HCT116 (cell line): ENCODE measurements around the gene NT5C1A. TPM values are rescaled to one million over a fixed set of nuclear protein-coding genes. Genes with fewer than 3 reads are reported as not detected.

Source experiments
- ATAC-seq: fragments of 200-7000 bp; cut with Tn5 transposase; 2 replicates; pipeline ENCODE4 v1.9.1; 2020; ENCODE audit warnings: mild to moderate bottlenecking, moderate library complexity
- Bru-seq: library from RNA; stranded (reverse); fragments of 400-500 nt; gene quantifications from one replicate; lab custom pipeline; 2021; lab: Mats Ljungman, UMichigan
- BruChase-seq, 2 experiments: library from RNA; stranded (reverse); fragments of 400-500 nt; gene quantifications; one replicate each; lab custom pipeline; 2021; lab: Mats Ljungman, UMichigan
- BruUV-seq: library from RNA; stranded (reverse); fragments of 400-500 nt; replicated peaks from 2 replicates; lab custom pipeline; 2021; lab: Mats Ljungman, UMichigan
- CTCF ChIA-PET: fragments of 300-600 bp; sonication (Branson Sonifier 250); formaldehyde crosslinking; loops from one replicate; lab custom pipeline; 2021; ENCODE audit warnings: antibody characterized with exemption; lab: Charles Lee
- POLR2A ChIA-PET: fragments of 300-600, 350-600 bp; sonication (Branson Sonifier 250); formaldehyde crosslinking; loops from one replicate; lab custom pipeline; 2021; ENCODE audit warnings: antibody characterized with exemption; lab: Charles Lee
- RAD21 ChIA-PET, 2 experiments: fragments of 300-600 bp; sonication (Branson Sonifier 250); formaldehyde crosslinking; loops; one replicate each; lab custom pipeline; 2023; ENCODE audit warnings: low total read pairs in 2 of 2; ENCODE audit not compliant: uncharacterized antibody in 2 of 2, unreplicated experiment in 2 of 2, low non-redundant PET in 1 of 2; lab: Charles Lee
- DNase-seq: peaks from one replicate; pipeline ENCODE4 v3.0.0-alpha.2; 2010; ENCODE audit warnings: low read depth, low spot score
- H2AFZ ChIP-seq: fragments of 200-600 bp; shearing (Covaris generic), sonication (generic); 2 replicates; pipeline ENCODE4 v1.6.1; 2017; ENCODE audit warnings: low read depth, mixed run types, mixed read lengths, antibody characterized with exemption, low read length; ENCODE audit not compliant: poor library complexity, severe bottlenecking
- H3K27ac ChIP-seq: 2 replicates; pipeline ENCODE4 v1.5.1; 2012; ENCODE audit warnings: low read depth, low read length
- H3K27me3 ChIP-seq: fragments of 200-600 bp; sonication (generic); 2 replicates; pipeline ENCODE4 v1.6.1; 2016; ENCODE audit warnings: mixed run types, low read length, mixed read lengths; ENCODE audit not compliant: insufficient read depth
- H3K36me3 ChIP-seq, 2 experiments: fragments of 200-500 bp in 1 of 2; fragments of 200-600 bp in 1 of 2; sonication (Bioruptor generic) in 1 of 2; sonication (generic) in 1 of 2; 2 replicates each; pipeline versions ENCODE4 v1.5.1 to v1.6.1; 2014 to 2016; ENCODE audit warnings: low read length in 2 of 2, inconsistent platforms in 1 of 2, mixed read lengths in 1 of 2, mixed run types in 1 of 2; ENCODE audit not compliant: insufficient read depth in 2 of 2, control insufficient read depth in 1 of 2
- H3K4me1 ChIP-seq, 2 experiments: fragments of 200-600 bp in 1 of 2; sonication (generic) in 1 of 2; 2 replicates each; pipeline versions ENCODE4 v1.5.1 to v1.6.1; 2012 to 2017; ENCODE audit warnings: low read length in 2 of 2, inconsistent platforms in 1 of 2, mild to moderate bottlenecking in 1 of 2, mixed read lengths in 1 of 2, mixed run types in 1 of 2, moderate library complexity in 1 of 2; ENCODE audit not compliant: insufficient read depth in 2 of 2, control insufficient read depth in 1 of 2
- H3K4me2 ChIP-seq: fragments of 200-600 bp; sonication (generic); 2 replicates; pipeline ENCODE4 v1.6.1; 2017; ENCODE audit warnings: mixed run types, low read length, mixed read lengths
- H3K4me3 ChIP-seq, 2 experiments: fragments of 200-600 bp in 1 of 2; sonication (generic) in 1 of 2; replicated peaks in 1 of 2; 2 replicates each; pipeline ENCODE4 v1.5.1; 2011 to 2016; ENCODE audit warnings: low read length in 2 of 2, control low read depth in 1 of 2, low read depth in 1 of 2, mild to moderate bottlenecking in 1 of 2, mixed read lengths in 1 of 2, mixed run types in 1 of 2
- H3K79me2 ChIP-seq: fragments of 200-600 bp; sonication (generic); 2 replicates; pipeline ENCODE4 v1.6.1; 2017; ENCODE audit warnings: mild to moderate bottlenecking, mixed run types, low read length, moderate library complexity, mixed read lengths; ENCODE audit not compliant: insufficient read depth
- H3K9ac ChIP-seq: fragments of 200-600 bp; sonication (generic); 2 replicates; pipeline ENCODE4 v1.6.1; 2016; ENCODE audit warnings: low read length, mixed read lengths
- H3K9me2 ChIP-seq: fragments of 200-600 bp; sonication (generic), shearing (Covaris generic); 2 replicates; pipeline ENCODE4 v1.6.1; 2017; ENCODE audit warnings: mixed run types, mild to moderate bottlenecking, moderate library complexity; ENCODE audit not compliant: insufficient read depth
- H3K9me3 ChIP-seq, 2 experiments: fragments of 200-500 bp in 1 of 2; fragments of 200-600 bp in 1 of 2; sonication (Bioruptor generic) in 1 of 2; sonication (generic) in 1 of 2; 2 replicates each; pipeline ENCODE4 v1.6.1; 2014 to 2017; ENCODE audit warnings: low read length in 2 of 2, mixed read lengths in 2 of 2, inconsistent platforms in 1 of 2, low read depth in 1 of 2, mild to moderate bottlenecking in 1 of 2, mixed run types in 1 of 2, moderate library complexity in 1 of 2; ENCODE audit not compliant: control insufficient read depth in 1 of 2, insufficient read depth in 1 of 2
- H4K20me1 ChIP-seq: fragments of 200-600 bp; sonication (generic), shearing (Covaris generic); 2 replicates; pipeline ENCODE4 v1.6.1; 2017; ENCODE audit warnings: mixed run types, mild to moderate bottlenecking, moderate library complexity; ENCODE audit not compliant: insufficient read depth
- ATF3 ChIP-seq: IDR thresholded peaks from 2 replicates; pipeline ENCODE4 v1.6.1; 2012
- CBX3 ChIP-seq: IDR thresholded peaks from 2 replicates; pipeline ENCODE4 v1.6.1; 2012; ENCODE audit warnings: low read depth
- CEBPB ChIP-seq: IDR thresholded peaks from 2 replicates; pipeline ENCODE4 v1.6.1; 2012; ENCODE audit warnings: low read depth
- EZH2phosphoT487 ChIP-seq: fragments of 200-600 bp; IDR thresholded peaks from 2 replicates; pipeline ENCODE4 v1.6.1; 2018; ENCODE audit warnings: antibody characterized with exemption, borderline replicate concordance
- FOSL1 ChIP-seq: IDR thresholded peaks from 2 replicates; pipeline ENCODE4 v1.6.1; 2012; ENCODE audit warnings: low read depth
- JUND ChIP-seq: IDR thresholded peaks from 2 replicates; pipeline ENCODE4 v1.6.1; 2012
- RAD21 ChIP-seq: IDR thresholded peaks from 2 replicates; pipeline ENCODE4 v1.6.1; 2012; ENCODE audit warnings: low read depth, mild to moderate bottlenecking
- REST ChIP-seq: IDR thresholded peaks from 2 replicates; pipeline ENCODE4 v1.6.1; 2012; ENCODE audit warnings: low read depth
- SRF ChIP-seq: IDR thresholded peaks from 2 replicates; pipeline ENCODE4 v1.6.1; 2012; ENCODE audit warnings: low read depth
- ZBTB33 ChIP-seq: IDR thresholded peaks from 2 replicates; pipeline ENCODE4 v1.6.1; 2011; ENCODE audit warnings: mild to moderate bottlenecking, low read length, moderate library complexity; ENCODE audit not compliant: insufficient replicate concordance; ENCODE audit errors: extremely low read depth
- ZNF274 ChIP-seq: fragments of 200-500 bp; sonication (Bioruptor generic); IDR thresholded peaks from 2 replicates; pipeline ENCODE4 v1.6.1; 2014; ENCODE audit warnings: mild to moderate bottlenecking, low read depth, low read length, inconsistent platforms
- intact Hi-C: fragments of 100-400 bp; cut with micrococcal nuclease; formaldehyde crosslinking; loops from 2 replicates; pipeline ENCODE4 v1.10.0; 2022
- long read RNA-seq: library from polyadenylated mRNA; unstranded; transcript quantifications from one replicate; pipeline ENCODE4 v2.0.0, GENCODE V29; 2021; ENCODE audit not compliant: unreplicated experiment
- polyA plus RNA-seq: library from polyadenylated mRNA; unstranded; fragments of >200 nt; gene quantifications from 2 replicates; pipeline ENCODE4 v1.2.1, GENCODE V29; 2012; ENCODE audit warnings: missing spikeins
- total RNA-seq: library from RNA; stranded (reverse); gene quantifications from one replicate; pipeline ENCODE4 v1.2.1, GENCODE V29; 2021; ENCODE audit not compliant: unreplicated experiment

NT5C1A gene
- total RNA-seq (not detected), Bru-seq, nascent RNA (percentile 9 among the genes with signal in this experiment), BruChase-seq, experiment 1, labeled RNA remaining after a 6-hour chase (percentile 7 among the genes with signal in this experiment), BruChase-seq, experiment 2, labeled RNA remaining after a 2-hour chase (percentile 9 among the genes with signal in this experiment)
- polyA plus RNA-seq, result not detected in 2 replicates
- long read RNA-seq, result 0 reads

GRCh38 chr1:39671793-39672550 is at the start of gene NT5C1A:
Gene NT5C1A, minus strand, starts transcription at chr1:39672107. Its CDS starts 69 bp downstream, at chr1:39672038.
- intact Hi-C loops, result no loop called here
- Histone ChIP-seq H3K9me3 (no peaks in the 10 kb centered on the region), H2AFZ (no peak within 1 kb of the TSS), H3K27me3 (no peaks in the 10 kb centered on the region), H3K4me2 (no peak within 1 kb of the TSS), H3K4me1 (peaks cover 0 to 6% of the 10 kb centered on the region in 2 experiments; a peak in 1 of 4 replicates), H4K20me1 (no peaks in the 10 kb centered on the region)
- DNase-seq (no peak), ATAC-seq (no peak)
- no peak for TF ChIP-seq ZNF274
- TF ChIP-seq ATF3, result no peak
- TF ChIP-seq, all 23 proteins: peak for 0
- H3K79me2 ChIP-seq, result no peaks in the 10 kb centered on the region
- H3K4me3 ChIP-seq, result no peak within 1 kb of the TSS
- CTCF ChIA-PET, result interaction anchor here (1.6 to 5.6 kb wide), 3 partner anchors 14 to 18 kb away, joined by 4 to 38 read pairs (median 11); no protein-coding TSS in a partner anchor
- H3K9me2 ChIP-seq, result no peaks in the 10 kb centered on the region
- POLR2A ChIA-PET, result no interaction called here
- no TSS peak for BruUV-seq
- H3K36me3 ChIP-seq, result no peaks in the 10 kb centered on the region
- H3K9ac ChIP-seq, result no peak within 1 kb of the TSS
- RAD21 ChIA-PET, result no interaction called here
- no peak within 1 kb of the TSS for H3K27ac ChIP-seq

GRCh38 chr1:39721664-39722063 is 49.8 kb upstream of the NT5C1A start:
- Histone ChIP-seq H3K27me3 (peaks cover 5% of the 10 kb centered on the region), H3K36me3 (no peaks in the 10 kb centered on the region), H3K4me1 (peaks cover 0 to 3% of the 10 kb centered on the region in 2 experiments; a peak in 1 of 4 replicates), H3K9me3 (no peaks in the 10 kb centered on the region), H3K27ac (no peak overlapping the region), H3K9me2 (no peaks in the 10 kb centered on the region), H4K20me1 (no peaks in the 10 kb centered on the region), H3K4me2 (no peak overlapping the region), H2AFZ (no peak overlapping the region), H3K9ac (no peak overlapping the region), H3K79me2 (no peaks in the 10 kb centered on the region), H3K4me3 (no peak overlapping the region)
- ChIA-PET POLR2A (no interaction called here), CTCF (interaction anchor here (2.2 to 3.5 kb wide), 2 partner anchors 64 to 623 kb away, joined by 9 to 12 read pairs; no protein-coding TSS in a partner anchor), RAD21 (no interaction called here)
- DNase-seq, result no peak
- no TSS peak for BruUV-seq
- intact Hi-C loops, result loop anchor here (5.0 kb wide), 3 partner anchors 64 to 619 kb away; no protein-coding TSS in a partner anchor
- ATAC-seq, result no peak
- no peak for TF ChIP-seq ZNF274
- TF ChIP-seq CBX3, result no peak
- no peak for TF ChIP-seq FOSL1
- TF ChIP-seq RAD21, result no peak
- TF ChIP-seq ATF3, result no peak
- TF ChIP-seq EZH2phosphoT487, result no peak
- TF ChIP-seq CEBPB, result no peak
- no peak for TF ChIP-seq ZBTB33
- TF ChIP-seq JUND, result no peak
- TF ChIP-seq SRF, result no peak
- no peak for TF ChIP-seq REST
